IPS DF 6.9 (cell line): Measurements from ENCODE around the gene ETFA.

Experiments
- DNase-seq: peaks from one replicate; pipeline ENCODE4 v3.0.0-alpha.2; 2013; ENCODE audit warnings: low read depth, low spot score
- H3K27ac ChIP-seq: one replicate; pipeline ENCODE4 v1.5.1; 2013; ENCODE audit warnings: low read length, control low read depth
- H3K27me3 ChIP-seq: 2 replicates; pipeline ENCODE4 v1.6.1; 2013; ENCODE audit warnings: mild to moderate bottlenecking, low read length; ENCODE audit not compliant: control insufficient read depth, insufficient read depth
- H3K36me3 ChIP-seq: 2 replicates; pipeline ENCODE4 v1.6.1; 2013; ENCODE audit warnings: low read length; ENCODE audit not compliant: control insufficient read depth, insufficient read depth
- H3K4me1 ChIP-seq: 2 replicates; pipeline ENCODE4 v1.6.1; 2013; ENCODE audit warnings: low read length; ENCODE audit not compliant: control insufficient read depth, insufficient read depth
- H3K4me3 ChIP-seq: 2 replicates; pipeline ENCODE4 v1.5.1; 2013; ENCODE audit warnings: mild to moderate bottlenecking, low read length
- H3K9me3 ChIP-seq: 2 replicates; pipeline ENCODE4 v1.6.1; 2013; ENCODE audit warnings: low read length, inconsistent platforms; ENCODE audit not compliant: control insufficient read depth, insufficient read depth
- WGBS: extraction: QIAGEN DNeasy Blood & Tissue Kit; methylation state at CpG from one replicate; pipeline ENCODE4 v1.1.7; 2013; ENCODE audit warnings: mixed read lengths, missing lambda C conversion rate; ENCODE audit not compliant: insufficient read length, insufficient coverage; 5-methylcytosine and 5-hydroxymethylcytosine counted together

Gene ETFA

GRCh38 chr15:76173317-76173834 lies 137.9 kb downstream of the ETFA start:
- WGBS, result no CpG with 5 or more reads among the region's 8 CpGs
- no peak overlapping the region for H3K4me3 ChIP-seq
- no peaks in the 10 kb centered on the region for H3K9me3 ChIP-seq
- no peaks in the 10 kb centered on the region for H3K36me3 ChIP-seq
- 0 out of 2 replicates have a peak, but pooled peaks cover 2% of the 10 kb centered on the region for H3K4me1 ChIP-seq
- H3K27ac ChIP-seq, result no peak overlapping the region
- no peaks in the 10 kb centered on the region for H3K27me3 ChIP-seq
- DNase-seq, result no peak

DNA sequence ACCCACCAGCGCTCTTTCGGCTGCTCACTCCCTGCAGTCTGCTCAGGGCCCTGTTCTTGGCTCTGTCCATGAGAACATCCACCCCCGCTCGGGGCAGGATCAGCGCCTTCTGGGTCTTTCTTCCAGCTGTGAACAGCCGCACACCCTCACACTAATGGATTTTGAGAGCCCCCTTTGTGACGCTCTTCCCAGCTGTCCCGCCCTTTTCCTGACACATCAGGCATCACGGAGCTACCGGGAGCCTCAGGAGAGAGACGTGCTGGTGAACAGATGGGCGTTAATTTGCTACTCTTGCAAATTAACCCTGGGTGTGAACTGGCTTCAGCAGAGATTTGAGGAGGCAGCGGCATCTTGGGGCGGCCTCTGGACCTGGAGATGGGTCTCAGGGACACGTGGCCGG lies 138.5 kb downstream of the ETFA start:
- Histone ChIP-seq H3K36me3 (no peaks in the 10 kb centered on the region), H3K27me3 (no peaks in the 10 kb centered on the region), H3K4me3 (no peak overlapping the region), H3K4me1 (0 out of 2 replicates have a peak, but pooled peaks cover 2% of the 10 kb centered on the region), H3K27ac (no peak overlapping the region), H3K9me3 (no peaks in the 10 kb centered on the region)
- no peak for DNase-seq
- WGBS, result no CpG with 5 or more reads among the region's 16 CpGs

GRCh38 chr15:76169911-76170800 lies 141.1 kb downstream of the ETFA start:
- DNase-seq, result no peak
- Histone ChIP-seq H3K4me3 (no peak overlapping the region), H3K27me3 (no peaks in the 10 kb centered on the region), H3K4me1 (0 out of 2 replicates have a peak, but pooled peaks cover 2% of the 10 kb centered on the region), H3K27ac (no peak overlapping the region), H3K9me3 (no peaks in the 10 kb centered on the region), H3K36me3 (no peaks in the 10 kb centered on the region)
- no CpG with 5 or more reads among the region's 16 CpGs for WGBS

DNA sequence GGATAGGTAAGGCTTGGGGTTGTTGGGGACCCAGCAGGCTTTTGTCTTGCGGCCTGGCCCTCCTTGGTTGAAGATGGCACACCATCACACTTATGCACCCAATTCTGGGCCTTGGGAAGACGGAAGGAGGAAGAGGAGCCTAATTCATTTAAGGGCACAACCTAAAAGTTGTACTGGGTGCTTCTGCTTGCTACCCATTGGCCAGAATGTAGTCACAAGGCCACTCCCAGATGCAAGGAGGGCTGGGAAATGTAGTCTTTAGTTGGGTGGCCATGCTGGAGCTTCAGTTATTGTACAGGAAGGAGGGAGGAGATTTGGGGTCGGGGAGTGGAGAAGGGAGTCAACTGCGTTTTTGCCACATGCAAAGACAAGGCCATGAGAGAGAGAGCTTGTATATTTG lies 142.3 kb downstream of the ETFA start:
- Histone ChIP-seq H3K4me1 (0 out of 2 replicates have a peak, but pooled peaks cover 2% of the 10 kb centered on the region), H3K27me3 (no peaks in the 10 kb centered on the region), H3K9me3 (no peaks in the 10 kb centered on the region), H3K36me3 (no peaks in the 10 kb centered on the region), H3K27ac (no peak overlapping the region), H3K4me3 (no peak overlapping the region)
- DNase-seq, result no peak
- no CpG with 5 or more reads among the region's 4 CpGs for WGBS

DNA sequence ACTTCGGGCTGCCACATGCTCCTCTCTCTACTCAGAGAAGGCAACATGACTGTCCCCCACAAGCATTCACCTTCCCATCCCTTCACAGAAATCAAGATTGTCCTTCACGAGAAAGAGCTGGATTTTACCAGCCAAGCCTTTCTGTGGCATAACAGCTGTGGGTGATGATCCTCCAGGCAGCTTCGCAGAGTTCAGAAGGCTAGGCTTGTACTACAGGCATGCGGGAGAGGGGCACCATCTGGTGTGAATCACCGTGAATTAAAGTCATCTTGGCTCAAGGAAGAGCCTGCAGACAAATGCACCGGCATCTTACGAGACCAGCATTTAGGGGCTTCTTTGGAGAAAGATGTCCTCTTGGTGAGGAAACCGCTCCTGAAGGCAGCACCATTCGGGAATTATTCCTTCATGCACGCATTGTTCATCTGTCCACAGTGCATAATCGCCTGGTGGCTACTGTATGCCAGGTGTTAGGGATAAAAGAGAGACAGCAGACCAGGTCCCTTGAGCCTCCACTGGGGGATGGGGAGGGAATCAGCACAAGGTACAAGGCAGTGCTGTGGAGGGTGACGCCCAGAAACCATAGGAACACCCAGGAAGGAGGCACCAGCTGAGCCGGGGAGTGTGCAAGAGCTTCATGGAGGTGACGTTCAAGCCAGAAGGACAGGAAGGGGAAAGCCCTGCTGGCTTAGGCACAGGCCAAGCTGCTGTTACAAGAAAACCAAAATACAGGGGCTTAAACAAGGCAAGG lies 142.9 kb downstream of the ETFA start:
- H3K4me3 ChIP-seq, result no peak overlapping the region
- 0 out of 2 replicates have a peak, but pooled peaks cover 2% of the 10 kb centered on the region for H3K4me1 ChIP-seq
- no peaks in the 10 kb centered on the region for H3K9me3 ChIP-seq
- no CpG with 5 or more reads among the region's 14 CpGs for WGBS
- no peak overlapping the region for H3K27ac ChIP-seq
- H3K36me3 ChIP-seq, result no peaks in the 10 kb centered on the region
- H3K27me3 ChIP-seq, result no peaks in the 10 kb centered on the region
- DNase-seq, result no peak

GRCh38 chr15:76165951-76166350 lies 145.3 kb downstream of the ETFA start:
- Histone ChIP-seq H3K27ac (no peak overlapping the region), H3K9me3 (no peaks in the 10 kb centered on the region), H3K4me1 (0 out of 2 replicates have a peak, but pooled peaks cover 3% of the 10 kb centered on the region), H3K27me3 (no peaks in the 10 kb centered on the region), H3K4me3 (no peak overlapping the region), H3K36me3 (no peaks in the 10 kb centered on the region)
- DNase-seq, result no peak
- no CpG with 5 or more reads among the region's 15 CpGs for WGBS
